Effector CD8-positive, alpha-beta T cell (primary cell): ENCODE results near the gene THSD4.

Source experiments
- DNase-seq: peaks from one replicate; lab custom pipeline; 2025; lab: John Stamatoyannopoulos, UW

THSD4 gene

DNA sequence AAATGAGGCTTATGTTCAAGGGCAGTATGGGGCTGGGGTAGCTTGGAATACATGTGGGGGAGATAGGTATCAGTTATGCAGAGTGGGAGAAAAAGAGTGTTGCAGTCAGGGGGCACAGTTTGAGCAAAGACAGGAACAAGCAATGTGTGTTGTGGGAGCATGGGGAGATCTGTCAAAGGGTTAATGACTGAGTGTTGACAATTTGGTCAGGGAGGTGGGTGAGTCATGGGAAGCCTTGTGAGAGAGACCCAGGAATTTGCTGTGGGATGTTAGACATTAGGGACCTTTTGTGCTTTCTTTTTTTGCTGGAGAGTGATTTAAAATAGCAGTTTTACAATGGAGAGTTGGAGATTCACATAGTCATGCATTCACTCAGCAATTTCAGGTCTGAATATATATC is 473.5 kb downstream of the THSD4 start:
- no peak for DNase-seq

DNA sequence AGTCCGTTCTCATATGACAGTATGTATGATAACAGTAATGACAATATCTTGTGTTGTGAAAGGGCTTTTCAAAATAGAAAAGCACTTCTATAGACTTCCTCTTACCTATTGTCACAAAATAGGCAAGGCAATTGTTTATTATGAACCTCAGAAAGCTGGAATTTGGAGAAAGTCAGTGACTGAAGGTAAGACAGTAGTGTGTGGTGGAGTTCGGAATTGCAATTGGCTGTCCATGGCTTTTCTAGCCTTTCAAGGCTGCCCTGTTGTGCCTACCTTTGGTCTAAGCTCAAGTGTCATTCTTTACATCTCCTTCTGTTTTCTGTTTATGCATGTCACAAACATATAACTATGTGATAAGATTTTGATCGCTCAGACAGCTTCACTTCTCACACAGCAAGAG is 475.8 kb downstream of the THSD4 start:
- DNase-seq: no peak

GRCh38 chr15:71592203-71592602 is 476.9 kb downstream of the THSD4 start:
- DNase-seq: no peak

DNA sequence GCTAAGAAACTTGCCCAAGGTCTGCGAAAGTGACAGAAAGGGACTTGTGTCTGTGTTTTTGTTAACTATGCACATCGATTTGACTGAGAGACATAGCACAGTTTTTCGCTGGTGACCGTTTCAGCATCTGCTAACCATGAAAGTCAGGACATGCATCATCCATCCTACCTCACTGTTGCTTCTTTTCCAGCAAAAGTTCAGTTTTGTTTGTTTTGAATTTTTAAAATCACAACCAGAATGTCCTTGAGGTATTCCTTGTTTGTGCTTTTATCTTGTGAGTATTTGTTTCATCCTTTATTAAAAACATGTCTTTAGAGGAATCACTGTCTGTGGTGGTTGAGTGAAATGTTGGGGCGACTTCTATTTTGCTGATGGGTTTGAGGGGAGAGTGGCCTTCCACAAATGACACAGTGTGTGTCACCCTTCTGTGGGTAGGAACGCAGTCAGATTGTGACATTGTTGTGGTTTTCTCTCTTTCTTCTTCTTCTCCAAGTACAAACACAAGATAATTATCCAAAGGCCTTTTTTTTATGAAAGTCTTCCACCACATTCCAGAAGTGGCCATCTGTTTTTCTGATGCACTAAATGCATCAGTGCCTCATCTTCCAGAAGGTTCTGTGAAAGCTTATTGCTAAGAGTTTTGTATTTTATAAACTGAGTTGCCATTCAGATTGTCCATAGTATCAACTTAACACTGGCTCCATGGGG is 480.7 kb downstream of the THSD4 start:
- no peak for DNase-seq

DNA sequence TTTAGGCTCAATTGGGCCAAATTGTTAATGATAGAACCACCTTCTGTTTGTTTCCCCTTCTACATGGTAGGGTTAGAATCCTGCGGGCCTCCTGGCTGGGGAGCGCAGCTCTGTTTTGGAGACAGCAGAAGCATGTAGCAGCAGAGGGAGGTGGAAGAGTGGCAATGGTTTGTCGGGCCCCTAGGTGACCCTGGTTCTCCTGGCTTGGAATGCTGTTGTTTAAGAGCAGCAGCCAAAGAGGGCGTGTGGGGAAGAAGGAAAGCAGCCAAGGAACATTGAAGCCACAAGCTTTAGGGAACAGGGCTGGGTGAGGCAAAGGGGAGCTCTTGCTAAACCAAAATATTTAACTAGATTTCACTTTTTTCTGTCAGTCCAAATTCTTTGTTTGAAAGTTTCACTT is 481.4 kb downstream of the THSD4 start:
- no peak for DNase-seq

DNA sequence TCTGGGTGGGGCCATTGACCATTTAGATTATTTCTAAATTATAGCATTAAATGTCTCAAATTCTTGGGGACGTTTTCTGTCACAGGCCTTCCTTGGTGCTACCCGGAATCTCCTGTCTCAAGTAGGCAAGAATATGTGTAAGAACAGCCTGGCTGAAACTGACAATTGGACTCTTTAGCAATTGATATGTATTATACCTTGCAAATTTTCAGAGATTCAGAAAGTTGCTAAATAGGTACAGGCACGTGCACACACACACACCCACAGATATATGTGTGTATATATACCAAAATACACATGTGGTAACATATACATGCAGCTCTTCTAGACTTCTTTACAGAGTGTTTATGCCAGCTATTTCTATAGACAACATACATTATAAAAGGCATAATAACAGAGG is 481.9 kb downstream of the THSD4 start:
- DNase-seq: no peak

DNA sequence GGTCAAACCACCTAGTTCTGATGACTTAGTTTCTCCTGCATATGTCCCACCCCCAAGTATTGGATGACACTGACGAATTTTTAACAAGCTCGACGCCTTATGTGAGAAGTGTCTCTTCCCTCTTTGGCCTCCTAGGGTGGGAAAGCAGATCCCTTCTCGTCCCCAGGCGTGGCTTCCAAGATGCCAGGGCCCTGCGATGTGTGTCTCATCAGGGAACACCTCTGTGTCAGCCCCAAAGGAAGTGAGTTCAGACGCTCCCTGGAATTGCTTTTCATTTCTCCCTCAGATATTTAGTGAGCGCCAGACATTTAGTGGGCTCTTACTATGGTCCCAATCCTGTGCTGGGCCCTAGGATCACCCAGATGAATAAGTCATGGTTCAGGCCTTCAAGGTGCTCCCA is 482.4 kb downstream of the THSD4 start:
- DNase-seq: no peak

DNA sequence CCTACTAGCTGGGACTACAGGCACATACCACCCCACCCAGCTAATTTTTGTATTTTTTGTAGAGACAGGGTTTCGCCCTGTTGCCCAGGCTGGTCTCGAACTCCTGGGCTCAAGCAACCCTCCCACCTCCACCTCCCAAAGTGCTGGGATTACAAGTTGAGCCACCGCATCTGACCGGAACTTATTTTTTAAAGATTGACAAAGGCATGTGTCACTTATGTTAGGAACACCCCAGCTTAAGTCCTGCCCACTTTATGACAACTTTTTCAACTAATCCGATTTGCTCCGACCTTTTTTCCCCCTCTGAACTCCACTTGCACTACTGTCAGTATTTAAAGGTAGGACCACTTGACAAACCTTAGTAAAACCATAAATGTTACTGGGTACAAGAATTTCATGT is 483.5 kb downstream of the THSD4 start:
- no peak for DNase-seq

- no peak for DNase-seq
These were observed 484.3 kb downstream of the THSD4 start for GRCh38 chr15:71599418-71600151.

- no peak for DNase-seq
These were observed 485.0 kb downstream of the THSD4 start for GRCh38 chr15:71600237-71600636.

DNA sequence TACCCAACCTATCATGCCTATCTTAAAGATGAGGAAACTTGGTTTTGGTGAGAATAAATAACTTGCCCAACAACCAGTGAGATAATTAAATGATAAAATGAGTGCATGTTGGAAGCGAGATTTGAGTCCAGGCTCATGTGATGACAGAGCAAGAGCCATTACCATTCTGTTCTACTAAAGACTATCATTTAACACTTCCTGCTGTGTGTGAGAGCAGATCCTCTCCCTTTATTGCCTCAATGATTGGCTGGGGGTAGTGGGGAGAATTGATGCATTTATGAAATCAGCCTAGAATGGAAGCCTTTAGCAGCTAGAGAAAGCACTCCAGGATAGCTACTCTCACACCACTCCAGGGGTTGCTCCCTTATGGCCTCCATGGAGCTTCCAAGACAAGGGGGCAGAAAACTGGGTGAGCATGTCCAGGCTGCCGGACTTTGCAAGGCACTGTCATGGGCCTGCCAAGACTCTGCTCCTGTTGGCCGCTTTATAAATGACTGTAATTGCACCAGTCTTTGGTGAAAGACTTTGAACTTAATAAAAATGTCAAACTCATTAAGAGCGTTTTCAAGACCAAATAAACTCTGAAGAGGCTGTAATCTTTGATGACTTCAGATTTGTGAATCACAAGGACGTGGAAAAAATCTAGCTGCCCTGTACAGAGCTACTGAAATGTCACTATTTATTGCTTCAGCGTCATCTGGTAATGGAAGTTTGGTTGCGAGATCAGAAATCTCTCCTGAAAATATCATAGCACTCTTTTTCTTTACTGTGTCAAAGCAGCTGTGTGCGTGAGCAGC is 486.0 kb downstream of the THSD4 start:
- DNase-seq: no peak

DNA sequence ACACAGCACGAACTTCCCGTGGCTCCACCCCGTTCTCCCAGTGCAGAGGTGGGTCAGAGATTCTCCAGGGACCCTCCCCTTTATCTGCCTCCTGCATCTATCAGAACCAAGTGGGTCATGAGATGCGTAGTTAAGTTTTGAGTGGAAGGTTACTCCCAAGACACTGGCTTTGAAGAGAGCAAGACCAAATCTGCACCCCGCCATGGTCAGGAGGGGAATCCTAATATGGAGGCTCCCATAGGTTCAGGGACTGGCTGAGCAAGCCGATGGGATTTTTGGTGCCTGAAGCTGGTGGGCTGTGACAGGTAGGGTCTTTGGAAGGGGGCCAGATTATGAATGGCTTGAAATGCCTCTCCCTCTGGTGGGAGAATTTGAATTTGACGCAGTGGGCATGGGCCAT is 488.1 kb downstream of the THSD4 start:
- DNase-seq: no peak

GRCh38 chr15:71607383-71607782 is 492.1 kb downstream of the THSD4 start:
- DNase-seq: no peak

DNA sequence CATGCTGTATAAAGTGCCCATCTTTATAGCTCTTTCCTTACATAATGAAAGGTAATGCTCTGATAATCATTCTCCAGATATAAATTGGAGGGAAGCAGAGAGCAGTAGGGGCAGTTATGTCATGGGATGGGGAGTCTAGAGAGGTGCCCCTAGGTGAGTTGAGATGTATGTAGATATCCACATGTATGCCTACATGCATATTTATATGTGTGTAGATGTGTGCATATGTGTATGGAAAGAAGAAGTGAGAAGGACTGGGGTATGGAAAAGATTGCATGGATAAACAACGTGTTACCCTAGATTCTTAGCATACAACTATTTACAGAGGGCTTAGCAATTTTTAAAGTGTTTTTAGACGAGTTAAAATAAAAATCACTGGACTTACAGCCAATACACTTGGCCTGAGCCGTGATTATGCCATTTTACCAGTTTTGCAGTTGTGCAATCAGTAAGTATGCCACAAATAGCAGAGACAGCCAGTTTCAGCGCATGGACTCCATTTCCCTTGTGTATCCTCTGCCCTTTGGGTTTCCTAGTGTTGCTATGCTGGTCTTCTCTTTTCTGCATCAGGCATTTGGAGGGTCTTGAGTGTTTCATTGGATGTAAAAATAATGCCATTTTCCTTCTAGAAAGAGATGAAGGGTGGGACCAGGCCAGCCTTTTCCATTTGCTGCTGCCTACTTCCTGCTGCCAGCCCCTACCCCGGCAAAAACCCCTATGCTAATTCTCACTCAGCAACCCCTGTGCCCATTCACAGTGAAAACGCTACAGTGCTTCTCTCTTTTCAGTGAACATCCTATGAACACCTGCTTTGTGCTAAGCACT is 495.7 kb downstream of the THSD4 start:
- DNase-seq: no peak

- DNase-seq: no peak
These were observed 496.5 kb downstream of the THSD4 start for GRCh38 chr15:71611553-71612396.

GRCh38 chr15:71612397-71612722 is 497.1 kb downstream of the THSD4 start:
- DNase-seq: no peak

DNA sequence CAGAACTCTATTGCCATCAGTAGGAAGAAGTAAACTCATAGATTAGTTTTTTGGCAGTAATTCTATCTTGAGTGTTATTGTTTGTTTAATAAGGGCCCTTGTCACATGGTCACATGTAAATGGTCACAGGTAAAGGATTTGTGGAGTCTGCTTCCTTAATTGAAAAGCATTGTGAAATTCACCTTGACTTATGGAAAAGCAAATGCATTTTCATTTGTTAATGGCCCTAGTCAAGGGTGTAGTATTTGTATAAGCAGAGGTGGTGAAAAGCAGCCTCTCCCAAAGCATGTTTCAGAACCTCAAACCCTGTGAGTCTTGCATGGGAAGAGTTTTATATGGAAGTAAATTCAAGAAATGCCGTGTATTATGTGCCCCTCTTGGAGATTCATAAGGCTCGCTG is 497.6 kb downstream of the THSD4 start:
- no peak for DNase-seq

DNA sequence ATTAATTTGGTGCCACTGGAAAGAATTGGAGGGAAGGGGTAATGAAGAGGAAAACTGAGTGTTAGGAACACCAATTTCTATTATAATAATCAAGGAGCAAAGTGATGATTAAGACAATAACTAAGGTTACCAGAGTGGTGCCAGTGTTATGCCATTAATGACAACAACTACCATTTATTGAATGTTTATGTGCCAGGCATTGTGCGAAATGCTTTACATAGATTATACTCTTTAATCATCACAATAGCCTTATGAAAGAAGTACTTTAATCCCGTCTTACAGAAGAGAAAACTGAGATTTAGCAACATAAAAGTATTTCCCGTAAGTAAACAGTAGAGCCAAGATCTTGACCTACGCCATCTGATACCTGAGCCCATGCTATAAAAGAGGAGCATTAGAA is 507.8 kb downstream of the THSD4 start:
- DNase-seq: no peak

DNA sequence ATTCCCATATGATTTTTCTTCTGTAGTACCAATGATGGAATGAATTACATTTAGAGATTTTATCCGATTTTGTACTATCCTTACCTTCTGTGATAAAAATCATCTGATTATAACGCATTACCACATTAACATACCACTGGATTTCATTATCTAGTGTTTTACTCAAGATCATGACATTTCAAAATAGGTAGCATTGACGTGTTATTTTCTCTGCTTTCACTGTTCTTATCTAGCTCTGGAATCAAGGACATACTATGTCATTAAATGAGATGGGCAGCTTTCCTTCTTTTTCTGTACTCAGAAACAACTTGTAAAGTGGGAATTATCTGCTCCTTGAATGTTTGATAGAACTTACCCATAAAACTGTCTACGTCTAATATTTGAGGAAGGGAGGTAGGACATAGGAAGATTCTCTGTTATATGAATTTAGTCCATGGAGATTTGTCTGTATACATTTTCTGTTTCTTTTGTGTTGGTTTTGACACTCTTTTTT is 511.4 kb downstream of the THSD4 start:
- DNase-seq: no peak

DNA sequence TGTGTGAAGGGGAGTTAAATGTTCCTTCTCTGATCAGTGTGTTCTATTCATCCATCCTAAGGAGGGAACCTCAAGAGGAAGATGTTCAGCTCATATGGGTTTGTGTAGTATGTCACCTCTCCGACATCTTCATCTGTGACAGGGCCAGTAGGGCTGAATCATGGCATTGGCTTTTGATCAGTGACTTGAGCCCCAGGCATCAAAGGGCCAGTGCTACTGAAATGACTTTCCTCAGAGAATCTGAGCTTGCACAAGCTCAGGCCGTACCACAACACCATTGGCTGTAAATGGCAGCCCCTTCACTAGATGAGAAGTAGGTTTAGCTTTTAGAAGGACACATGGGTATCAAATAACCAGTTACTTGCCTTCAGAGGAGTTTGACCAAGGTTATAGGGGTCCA is 511.9 kb downstream of the THSD4 start:
- DNase-seq: no peak

GRCh38 chr15:71627604-71628003 is 512.3 kb downstream of the THSD4 start:
- no peak for DNase-seq
